ENCODE results near the gene CNTN3.

DNA sequence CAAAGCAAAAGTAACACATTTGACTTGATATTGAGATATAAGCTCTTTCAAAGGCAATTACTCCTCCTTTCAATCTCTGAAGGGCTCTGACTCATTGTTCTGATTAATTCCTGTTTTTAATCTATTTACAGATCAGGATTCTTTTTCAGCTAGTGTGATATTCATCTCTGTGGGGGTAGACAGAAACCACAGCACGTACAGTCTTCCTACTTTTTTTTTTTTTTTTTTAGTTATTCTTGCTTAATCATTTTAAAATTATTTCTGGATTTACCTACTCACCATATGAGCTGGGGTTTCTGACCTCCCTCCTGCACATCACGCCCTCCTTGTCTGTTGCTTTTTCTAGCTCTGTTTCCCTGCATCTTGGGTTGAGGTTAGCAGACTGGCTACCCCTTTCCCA is 1.4 kb downstream of the CNTN3 start:
- TF ChIP-seq, protein P1, sequence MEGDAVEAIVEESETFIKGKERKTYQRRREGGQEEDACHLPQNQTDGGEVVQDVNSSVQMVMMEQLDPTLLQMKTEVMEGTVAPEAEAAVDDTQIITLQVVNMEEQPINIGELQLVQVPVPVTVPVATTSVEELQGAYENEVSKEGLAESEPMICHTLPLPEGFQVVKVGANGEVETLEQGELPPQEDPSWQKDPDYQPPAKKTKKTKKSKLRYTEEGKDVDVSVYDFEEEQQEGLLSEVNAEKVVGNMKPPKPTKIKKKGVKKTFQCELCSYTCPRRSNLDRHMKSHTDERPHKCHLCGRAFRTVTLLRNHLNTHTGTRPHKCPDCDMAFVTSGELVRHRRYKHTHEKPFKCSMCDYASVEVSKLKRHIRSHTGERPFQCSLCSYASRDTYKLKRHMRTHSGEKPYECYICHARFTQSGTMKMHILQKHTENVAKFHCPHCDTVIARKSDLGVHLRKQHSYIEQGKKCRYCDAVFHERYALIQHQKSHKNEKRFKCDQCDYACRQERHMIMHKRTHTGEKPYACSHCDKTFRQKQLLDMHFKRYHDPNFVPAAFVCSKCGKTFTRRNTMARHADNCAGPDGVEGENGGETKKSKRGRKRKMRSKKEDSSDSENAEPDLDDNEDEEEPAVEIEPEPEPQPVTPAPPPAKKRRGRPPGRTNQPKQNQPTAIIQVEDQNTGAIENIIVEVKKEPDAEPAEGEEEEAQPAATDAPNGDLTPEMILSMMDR (IDR thresholded peaks at IDR 0.05): no peak
- TF ChIP-seq POLR2A (IDR thresholded peaks at IDR 0.05) (no peak), POLR2AphosphoS5 (IDR thresholded peaks at IDR 0.05) (no peak)
